ENCODE measurements around the gene GSTT4. TPM values are rescaled to one million over a fixed set of nuclear protein-coding genes. Genes with fewer than 3 reads are reported as not detected.
A peak's percentile ranks its signal among the peaks of the same experiment; 100 is the strongest.
"Not testable (repeated sequence)": the region's sequence is repeated elsewhere in the genome, so short reads cannot be mapped to it uniquely, and the experiment has no call there.

The GSTT4 gene
- total RNA-seq, 1 experiment from 2014 or later = not detected

- H3F3A ChIP-seq (ENCODE audit: insufficient read depth, low read depth); H2AFZ ChIP-seq; H3K4me2 ChIP-seq; H3K27me3 ChIP-seq (ENCODE audit: insufficient read depth, low read depth); H4K20me1 ChIP-seq (ENCODE audit: insufficient read depth); BruUV-seq (replicated peaks); intact Hi-C loops (cut with micrococcal nuclease; ENCODE audit: unreplicated experiment); H3K36me3 ChIP-seq (ENCODE audit: low read depth); H3K9me2 ChIP-seq (ENCODE audit: insufficient read depth); DNase-seq; H3K9me3 ChIP-seq (ENCODE audit: insufficient read depth, low read depth); H3K27ac ChIP-seq; CTCF ChIA-PET; H3K79me2 ChIP-seq (ENCODE audit: low read depth); H3K4me1 ChIP-seq (replicated peaks; ENCODE audit: insufficient read depth); H3K4me3 ChIP-seq; POLR2A ChIA-PET (ENCODE audit: unreplicated experiment): not testable (repeated sequence)
Measured at GRCh38 chr22:23979557-23980240, 25.6 kb downstream of the GSTT4 start, which contains the start of gene GSTT2. Gene GSTT2 (plus strand): TSS chr22:23980134.

- CTCF ChIA-PET; DNase-seq; H3K79me2 ChIP-seq (ENCODE audit: low read depth); H4K20me1 ChIP-seq (ENCODE audit: insufficient read depth); H3K9me2 ChIP-seq (ENCODE audit: insufficient read depth); H3K4me3 ChIP-seq; intact Hi-C loops (cut with micrococcal nuclease; ENCODE audit: unreplicated experiment); H3K9me3 ChIP-seq (ENCODE audit: insufficient read depth, low read depth); BruUV-seq (replicated peaks); H3K4me1 ChIP-seq (replicated peaks; ENCODE audit: insufficient read depth); H3K36me3 ChIP-seq (ENCODE audit: low read depth); H3K27ac ChIP-seq; H3F3A ChIP-seq (ENCODE audit: insufficient read depth, low read depth); H2AFZ ChIP-seq; H3K27me3 ChIP-seq (ENCODE audit: insufficient read depth, low read depth); H3K4me2 ChIP-seq; POLR2A ChIA-PET (ENCODE audit: unreplicated experiment): not testable (repeated sequence)
Measured at GRCh38 chr22:23977304-23977703, 27.9 kb downstream of the GSTT4 start.

- TSS peak; percentile 95 for BruUV-seq (replicated peaks)
Measured at GRCh38 chr22:23974836-23975352, 30.4 kb downstream of the GSTT4 start.

GRCh38 chr22:23974345-23974744 lies 30.9 kb downstream of the GSTT4 start, which contains the start of gene DDT:
Gene DDT (minus strand): TSS chr22:23974441. CDS start chr22:23974414, 27 bp downstream.
- POLR2A ChIA-PET (ENCODE audit: unreplicated experiment); H3K9me2 ChIP-seq (ENCODE audit: insufficient read depth); DNase-seq; H3F3A ChIP-seq (ENCODE audit: insufficient read depth, low read depth); H3K9me3 ChIP-seq (ENCODE audit: insufficient read depth, low read depth); H3K4me2 ChIP-seq; H3K4me1 ChIP-seq (replicated peaks; ENCODE audit: insufficient read depth); H3K79me2 ChIP-seq (ENCODE audit: low read depth); H2AFZ ChIP-seq; H3K36me3 ChIP-seq (ENCODE audit: low read depth); H3K27me3 ChIP-seq (ENCODE audit: insufficient read depth, low read depth); H3K27ac ChIP-seq; H3K4me3 ChIP-seq; BruUV-seq (replicated peaks); H4K20me1 ChIP-seq (ENCODE audit: insufficient read depth); intact Hi-C loops (cut with micrococcal nuclease; ENCODE audit: unreplicated experiment): not testable (repeated sequence)
- CTCF ChIA-PET = interaction anchor here (0.6 kb wide), 1 partner anchor 85 kb away, joined by 3 read pairs; no protein-coding TSS in a partner anchor

More at GRCh38 chr22:23974836-23975352, 30.4 kb downstream of the GSTT4 start:
- H3K27ac ChIP-seq; intact Hi-C loops (cut with micrococcal nuclease; ENCODE audit: unreplicated experiment); H4K20me1 ChIP-seq (ENCODE audit: insufficient read depth); H3K27me3 ChIP-seq (ENCODE audit: insufficient read depth, low read depth); H3F3A ChIP-seq (ENCODE audit: insufficient read depth, low read depth); H3K4me3 ChIP-seq; DNase-seq; H3K4me2 ChIP-seq; H3K9me3 ChIP-seq (ENCODE audit: insufficient read depth, low read depth); H3K4me1 ChIP-seq (replicated peaks; ENCODE audit: insufficient read depth); POLR2A ChIA-PET (ENCODE audit: unreplicated experiment); H3K79me2 ChIP-seq (ENCODE audit: low read depth); H3K36me3 ChIP-seq (ENCODE audit: low read depth); H3K9me2 ChIP-seq (ENCODE audit: insufficient read depth); H2AFZ ChIP-seq: not testable (repeated sequence)
- CTCF ChIA-PET = interaction anchor here (0.6 kb wide), 1 partner anchor 86 kb away, joined by 3 read pairs; no protein-coding TSS in a partner anchor

- CTCF ChIA-PET; H3K27ac ChIP-seq; H3K9me3 ChIP-seq (ENCODE audit: insufficient read depth, low read depth): not testable (repeated sequence)
Measured at GRCh38 chr22:23971927-23972326, 33.3 kb downstream of the GSTT4 start.

More at GRCh38 chr22:23971927-23972326, 33.3 kb downstream of the GSTT4 start:
- H3K36me3 ChIP-seq (ENCODE audit: low read depth); DNase-seq; H2AFZ ChIP-seq; H3K27me3 ChIP-seq (ENCODE audit: insufficient read depth, low read depth); intact Hi-C loops (cut with micrococcal nuclease; ENCODE audit: unreplicated experiment); H3F3A ChIP-seq (ENCODE audit: insufficient read depth, low read depth); H3K9me2 ChIP-seq (ENCODE audit: insufficient read depth); POLR2A ChIA-PET (ENCODE audit: unreplicated experiment); H3K4me1 ChIP-seq (replicated peaks; ENCODE audit: insufficient read depth); H3K4me3 ChIP-seq; H3K4me2 ChIP-seq; H4K20me1 ChIP-seq (ENCODE audit: insufficient read depth); H3K79me2 ChIP-seq (ENCODE audit: low read depth): not testable (repeated sequence)
- BruUV-seq (replicated peaks) = TSS peak; percentile 50

Measured in PC-9 (cell line).